Smooth muscle cell (in vitro differentiated cells): ENCODE measurements around the gene CCBE1. TPM values are rescaled to one million over a fixed set of nuclear protein-coding genes. Genes with fewer than 3 reads are reported as not detected.

ENCODE experiments used
- DNase-seq: peaks from one replicate; lab custom pipeline; 2025; ENCODE audit not compliant: unreplicated experiment; lab: John Stamatoyannopoulos, UW
- H2AFZ ChIP-seq: fragments of 200-600 bp; sonication (generic); 2 replicates; pipeline ENCODE4 v1.6.0; 2016; ENCODE audit warnings: antibody characterized with exemption, low read depth, mild to moderate bottlenecking
- H3F3A ChIP-seq: fragments of 200-600 bp; sonication (generic); 2 replicates; pipeline ENCODE4 v1.6.0; 2017; ENCODE audit warnings: antibody characterized with exemption, low read depth
- H3K27ac ChIP-seq: fragments of 200-600 bp; sonication (generic); 2 replicates; pipeline ENCODE4 v1.5.1; 2016; ENCODE audit warnings: low read depth, mild to moderate bottlenecking
- H3K27me3 ChIP-seq: fragments of 200-600 bp; sonication (generic); 2 replicates; pipeline ENCODE4 v1.6.1; 2016; ENCODE audit warnings: low read depth, mild to moderate bottlenecking
- H3K36me3 ChIP-seq: fragments of 200-600 bp; sonication (generic); 2 replicates; pipeline ENCODE4 v1.5.1; 2016; ENCODE audit warnings: low read depth
- H3K4me1 ChIP-seq: fragments of 200-600 bp; sonication (generic); 2 replicates; pipeline ENCODE4 v1.5.1; 2016; ENCODE audit warnings: low read depth
- H3K4me2 ChIP-seq: fragments of 200-600 bp; sonication (generic); 2 replicates; pipeline ENCODE4 v1.6.0; 2016; ENCODE audit warnings: mild to moderate bottlenecking
- H3K4me3 ChIP-seq: fragments of 200-600 bp; sonication (generic); 2 replicates; pipeline ENCODE4 v1.5.1; 2016; ENCODE audit warnings: mild to moderate bottlenecking
- H3K79me2 ChIP-seq: fragments of 200-600 bp; sonication (generic); 2 replicates; pipeline ENCODE4 v1.6.0; 2016; ENCODE audit warnings: low read depth, mild to moderate bottlenecking
- H3K9ac ChIP-seq: fragments of 200-600 bp; sonication (generic); 2 replicates; pipeline ENCODE4 v1.6.0; 2016; ENCODE audit warnings: low read depth
- H3K9me3 ChIP-seq: fragments of 200-600 bp; sonication (generic); replicated peaks from 2 replicates; pipeline ENCODE4 v1.5.1; 2016; ENCODE audit warnings: low read depth
- H4K20me1 ChIP-seq: fragments of 200-600 bp; sonication (generic); 2 replicates; pipeline ENCODE4 v1.6.0; 2016; ENCODE audit warnings: low read depth
- WGBS: methylation state at CpG from one replicate; pipeline ENCODE4 v1.1.7; 2016; ENCODE audit warnings: low lambda C conversion rate; 5-methylcytosine and 5-hydroxymethylcytosine counted together
- polyA plus RNA-seq: library from polyadenylated mRNA; unstranded; fragments of >200 nt; fragmentation: Nextera tagmentation; extraction: Ambion mirVana; gene quantifications from 2 replicates; pipeline ENCODE4 v1.2.1, GENCODE V29; 2016
- total RNA-seq: library from RNA; depleted of rRNA; stranded (reverse); fragments of >200 nt; gene quantifications from 2 replicates; pipeline ENCODE4 v1.2.3, GENCODE V29; 2014
- TF ChIP-seq, protein P1 (sequence below): fragments of 200-600 bp; sonication (generic); IDR thresholded peaks from 2 replicates; pipeline ENCODE4 v1.5.1; 2017; ENCODE audit warnings: borderline replicate concordance, mild to moderate bottlenecking, antibody characterized with exemption; ENCODE audit not compliant: insufficient read depth, poor library complexity, severe bottlenecking

CCBE1 gene
- total and polyA plus RNA-seq, 2 experiments from 2014 or later = 3.1 TPM; not detected in 1

- no peaks in the 10 kb centered on the region for H4K20me1 ChIP-seq
- peaks cover 82% of the 10 kb centered on the region for H3K27me3 ChIP-seq
- WGBS = 93% methylated on average over 2 of the region's 2 CpGs
- H3K9ac ChIP-seq = no peak overlapping the region
- no peaks in the 10 kb centered on the region for H3F3A ChIP-seq
- no peaks in the 10 kb centered on the region for H3K4me1 ChIP-seq
- no peaks in the 10 kb centered on the region for H3K9me3 ChIP-seq
- no peaks in the 10 kb centered on the region for H3K79me2 ChIP-seq
- DNase-seq = no peak
- no peak overlapping the region for H3K27ac ChIP-seq
- no peaks in the 10 kb centered on the region for H3K36me3 ChIP-seq
- H3K4me2 ChIP-seq = no peak overlapping the region
- H3K4me3 ChIP-seq = no peak overlapping the region
- TF ChIP-seq, protein P1, sequence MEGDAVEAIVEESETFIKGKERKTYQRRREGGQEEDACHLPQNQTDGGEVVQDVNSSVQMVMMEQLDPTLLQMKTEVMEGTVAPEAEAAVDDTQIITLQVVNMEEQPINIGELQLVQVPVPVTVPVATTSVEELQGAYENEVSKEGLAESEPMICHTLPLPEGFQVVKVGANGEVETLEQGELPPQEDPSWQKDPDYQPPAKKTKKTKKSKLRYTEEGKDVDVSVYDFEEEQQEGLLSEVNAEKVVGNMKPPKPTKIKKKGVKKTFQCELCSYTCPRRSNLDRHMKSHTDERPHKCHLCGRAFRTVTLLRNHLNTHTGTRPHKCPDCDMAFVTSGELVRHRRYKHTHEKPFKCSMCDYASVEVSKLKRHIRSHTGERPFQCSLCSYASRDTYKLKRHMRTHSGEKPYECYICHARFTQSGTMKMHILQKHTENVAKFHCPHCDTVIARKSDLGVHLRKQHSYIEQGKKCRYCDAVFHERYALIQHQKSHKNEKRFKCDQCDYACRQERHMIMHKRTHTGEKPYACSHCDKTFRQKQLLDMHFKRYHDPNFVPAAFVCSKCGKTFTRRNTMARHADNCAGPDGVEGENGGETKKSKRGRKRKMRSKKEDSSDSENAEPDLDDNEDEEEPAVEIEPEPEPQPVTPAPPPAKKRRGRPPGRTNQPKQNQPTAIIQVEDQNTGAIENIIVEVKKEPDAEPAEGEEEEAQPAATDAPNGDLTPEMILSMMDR = no peak
- no peak overlapping the region for H2AFZ ChIP-seq
Measured at GRCh38 chr18:59624369-59624765, 72.9 kb downstream of the CCBE1 start.

GRCh38 chr18:59623456-59624368 lies 73.5 kb downstream of the CCBE1 start:
- Histone ChIP-seq H3K27me3 (peaks cover 82% of the 10 kb centered on the region), H2AFZ (no peak overlapping the region), H3K79me2 (no peaks in the 10 kb centered on the region), H3K4me2 (no peak overlapping the region), H3K36me3 (no peaks in the 10 kb centered on the region), H3K27ac (no peak overlapping the region), H3K4me1 (no peaks in the 10 kb centered on the region), H3F3A (no peaks in the 10 kb centered on the region), H3K4me3 (no peak overlapping the region), H3K9ac (no peak overlapping the region), H3K9me3 (no peaks in the 10 kb centered on the region), H4K20me1 (no peaks in the 10 kb centered on the region)
- no peak for DNase-seq
- 88% methylated on average over 10 of the region's 10 CpGs for WGBS
- TF ChIP-seq, protein P1 = no peak

DNA sequence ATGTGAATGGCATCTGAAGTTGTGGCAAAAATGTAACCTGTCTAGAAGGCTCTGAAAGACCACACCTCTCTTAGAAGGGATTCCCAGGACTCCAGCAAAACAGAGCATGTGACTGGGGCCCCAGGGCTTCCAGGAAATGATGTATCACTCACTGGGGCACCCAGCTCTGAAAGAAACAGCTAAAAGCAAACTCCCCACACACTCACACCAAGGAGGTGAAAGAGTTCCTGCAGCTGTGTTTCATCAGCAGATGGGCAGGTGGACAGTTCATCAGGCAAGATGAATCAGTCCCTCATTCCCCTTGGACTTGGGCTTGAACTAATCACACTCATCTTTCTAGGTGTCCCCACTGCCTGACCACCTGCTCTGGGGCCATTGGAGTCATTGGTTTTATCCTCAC lies 76.2 kb downstream of the CCBE1 start:
- Histone ChIP-seq H3K36me3 (no peaks in the 10 kb centered on the region), H3F3A (no peaks in the 10 kb centered on the region), H3K9ac (no peak overlapping the region), H3K27ac (no peak overlapping the region), H2AFZ (no peak overlapping the region), H3K4me1 (no peaks in the 10 kb centered on the region), H3K9me3 (no peaks in the 10 kb centered on the region), H3K79me2 (no peaks in the 10 kb centered on the region), H4K20me1 (no peaks in the 10 kb centered on the region), H3K4me3 (no peak overlapping the region), H3K4me2 (no peak overlapping the region), H3K27me3 (peaks cover 81% of the 10 kb centered on the region)
- DNase-seq = no peak
- TF ChIP-seq, protein P1 = no peak

- Histone ChIP-seq H3K27ac (no peak overlapping the region), H3K4me2 (no peak overlapping the region), H3F3A (no peaks in the 10 kb centered on the region), H3K9ac (no peak overlapping the region), H2AFZ (no peak overlapping the region), H3K9me3 (no peaks in the 10 kb centered on the region), H3K36me3 (no peaks in the 10 kb centered on the region), H3K27me3 (peaks cover 86% of the 10 kb centered on the region), H3K4me1 (no peaks in the 10 kb centered on the region), H3K79me2 (no peaks in the 10 kb centered on the region), H4K20me1 (no peaks in the 10 kb centered on the region), H3K4me3 (no peak overlapping the region)
- TF ChIP-seq, protein P1 = no peak
- DNase-seq = no peak
- 89% methylated on average over 1 of the region's 1 CpG for WGBS
Measured at GRCh38 chr18:59620381-59620780, 76.8 kb downstream of the CCBE1 start.
